ENCODE data around the gene DGKI. TPM values are rescaled to one million over a fixed set of nuclear protein-coding genes. Genes with fewer than 3 reads are reported as not detected.
A peak's percentile ranks its signal among the peaks of the same experiment; 100 is the strongest.

The DGKI gene
- total RNA-seq, 2 donors from 2014 or later: 4.4 to 5.9 TPM

DNA sequence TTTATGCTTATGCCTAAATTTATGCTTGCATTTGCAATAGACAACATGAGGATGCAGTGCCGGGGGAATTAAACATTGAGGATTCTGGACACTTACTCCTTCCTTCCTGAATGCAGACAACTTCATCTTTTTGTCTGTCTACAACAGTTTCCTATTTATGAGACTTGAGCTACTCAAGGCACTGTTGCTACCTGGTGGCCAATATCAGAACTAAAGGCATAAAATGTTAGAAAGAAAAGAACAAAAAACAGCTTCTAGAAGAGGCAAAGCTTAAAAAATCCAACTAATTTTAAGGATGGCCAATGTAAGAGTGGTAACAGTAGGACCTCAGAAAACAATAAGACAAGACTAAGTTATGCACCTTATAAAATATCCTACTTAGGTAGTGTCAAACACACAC lies 358.7 kb downstream of the DGKI start:
- Histone ChIP-seq H3K27ac (no peak overlapping the region), H3K9me3 (no peaks in the 10 kb centered on the region), H3K36me3 (no peaks in the 10 kb centered on the region), H3K4me3 (no peak overlapping the region), H3K4me1 (no peaks in the 10 kb centered on the region), H3K27me3 (no peaks in the 10 kb centered on the region)
- DNase-seq (ENCODE audit: low spot score): no peak
- peak in 1 of 2 donors; percentile 48 for TF ChIP-seq CTCF (IDR thresholded peaks at IDR 0.05)

GRCh38 chr7:137485818-137486217 lies 361.0 kb downstream of the DGKI start:
- Histone ChIP-seq H3K27me3 (no peaks in the 10 kb centered on the region), H3K4me3 (no peak overlapping the region), H3K27ac (no peak overlapping the region), H3K9me3 (no peaks in the 10 kb centered on the region), H3K4me1 (no peaks in the 10 kb centered on the region), H3K36me3 (no peaks in the 10 kb centered on the region)
- DNase-seq (ENCODE audit: low spot score): no peak
- TF ChIP-seq CTCF (IDR thresholded peaks at IDR 0.05): no peak

DNA sequence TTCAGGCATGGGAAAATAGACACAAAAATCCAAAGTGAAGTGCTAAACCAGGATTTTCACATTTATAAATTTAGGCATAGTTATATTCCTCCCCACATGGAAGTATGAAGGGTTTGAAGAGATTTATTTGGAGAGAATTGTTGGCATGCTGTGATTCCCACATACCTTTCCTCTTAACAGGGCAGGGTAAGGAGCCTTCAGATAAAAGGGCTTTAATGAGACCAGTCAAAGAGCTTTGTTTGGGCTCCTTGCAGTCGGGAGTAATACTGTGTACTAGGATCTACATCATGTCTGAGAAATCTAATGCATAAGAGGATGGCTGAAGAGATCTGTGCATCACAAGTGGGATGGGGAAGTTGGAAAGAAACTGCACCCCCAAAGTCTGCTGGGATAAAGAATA lies 362.4 kb downstream of the DGKI start:
- no peaks in the 10 kb centered on the region for H3K36me3 ChIP-seq
- H3K4me1 ChIP-seq: no peaks in the 10 kb centered on the region
- no peak for DNase-seq (ENCODE audit: low spot score)
- no peaks in the 10 kb centered on the region for H3K9me3 ChIP-seq
- TF ChIP-seq CTCF (IDR thresholded peaks at IDR 0.05): no peak
- H3K4me3 ChIP-seq: no peak overlapping the region
- no peak overlapping the region for H3K27ac ChIP-seq
- H3K27me3 ChIP-seq: no peaks in the 10 kb centered on the region

DNA sequence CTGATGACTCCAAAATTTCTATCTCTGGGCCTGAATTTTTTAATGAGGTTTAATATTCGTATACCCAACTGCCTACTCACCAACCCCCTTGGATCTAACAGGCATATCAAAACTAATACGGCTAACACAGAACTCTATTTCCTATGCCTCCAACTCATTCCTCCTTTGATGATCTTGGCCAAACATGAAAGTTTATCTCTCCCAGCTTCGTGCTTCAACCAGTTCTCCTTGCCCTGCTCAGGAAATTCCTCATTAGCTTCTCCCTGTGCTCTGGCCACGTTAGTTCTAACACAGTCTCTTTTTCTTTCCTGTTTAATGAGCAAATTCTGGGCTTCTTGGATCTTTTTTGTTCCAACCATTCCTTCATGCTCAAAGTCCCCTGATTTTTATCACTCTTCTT lies 364.3 kb downstream of the DGKI start:
- Histone ChIP-seq H3K9me3 (no peaks in the 10 kb centered on the region), H3K4me3 (no peak overlapping the region), H3K4me1 (no peaks in the 10 kb centered on the region), H3K27me3 (no peaks in the 10 kb centered on the region), H3K36me3 (no peaks in the 10 kb centered on the region), H3K27ac (no peak overlapping the region)
- TF ChIP-seq CTCF (IDR thresholded peaks at IDR 0.05): no peak
- no peak for DNase-seq (ENCODE audit: low spot score)

DNA sequence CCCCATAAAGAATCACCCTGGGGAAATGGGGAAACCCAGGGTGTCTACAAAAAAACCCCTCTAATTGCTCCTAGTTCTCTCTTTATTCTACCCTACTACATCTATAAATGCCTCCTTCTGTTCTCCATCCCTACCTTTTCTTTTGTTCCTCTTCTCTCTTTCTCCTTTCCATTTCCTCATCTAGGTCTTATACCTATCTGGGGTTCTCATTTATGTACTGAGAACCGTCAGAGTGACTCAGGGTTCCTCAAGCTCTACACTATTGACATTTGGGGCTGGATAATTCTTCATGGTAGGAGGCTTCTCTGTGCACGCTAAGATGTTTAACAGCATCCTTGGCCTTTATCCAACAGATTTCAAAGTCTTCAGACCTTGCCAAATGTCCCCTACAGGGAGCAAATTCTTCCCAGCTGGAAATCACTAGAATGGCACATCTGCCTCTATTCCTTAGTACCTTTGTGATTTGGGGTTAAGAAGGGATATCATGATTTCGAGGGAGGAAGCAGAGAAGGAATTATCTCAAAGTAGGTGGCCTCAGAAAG lies 365.9 kb downstream of the DGKI start:
- TF ChIP-seq CTCF (IDR thresholded peaks at IDR 0.05): no peak
- Histone ChIP-seq H3K27me3 (no peaks in the 10 kb centered on the region), H3K4me3 (no peak overlapping the region), H3K9me3 (no peaks in the 10 kb centered on the region), H3K4me1 (no peaks in the 10 kb centered on the region), H3K36me3 (no peaks in the 10 kb centered on the region), H3K27ac (no peak overlapping the region)
- DNase-seq (ENCODE audit: low spot score): no peak

GRCh38 chr7:137480401-137480800 lies 366.4 kb downstream of the DGKI start:
- no peaks in the 10 kb centered on the region for H3K36me3 ChIP-seq
- H3K9me3 ChIP-seq: no peaks in the 10 kb centered on the region
- H3K27ac ChIP-seq: no peak overlapping the region
- H3K4me1 ChIP-seq: no peaks in the 10 kb centered on the region
- no peak for TF ChIP-seq CTCF (IDR thresholded peaks at IDR 0.05)
- no peaks in the 10 kb centered on the region for H3K27me3 ChIP-seq
- no peak overlapping the region for H3K4me3 ChIP-seq
- DNase-seq (ENCODE audit: low spot score): no peak
